ENCODE data around the gene SRRM3. TPM values are rescaled to one million over a fixed set of nuclear protein-coding genes. Genes with fewer than 3 reads are reported as not detected.

Gene SRRM3
- total and polyA plus RNA-seq, 9 of the 15 experiments (the other 6 are each of a cell fraction or from before 2014, with no cell fraction given) = 0.04 to 0.91 (median 0.46) TPM; not detected in 2

GRCh38 chr7:76191783-76192240 is 9.9 kb upstream of the SRRM3 start (continued):
- TF ChIP-seq, protein P1, sequence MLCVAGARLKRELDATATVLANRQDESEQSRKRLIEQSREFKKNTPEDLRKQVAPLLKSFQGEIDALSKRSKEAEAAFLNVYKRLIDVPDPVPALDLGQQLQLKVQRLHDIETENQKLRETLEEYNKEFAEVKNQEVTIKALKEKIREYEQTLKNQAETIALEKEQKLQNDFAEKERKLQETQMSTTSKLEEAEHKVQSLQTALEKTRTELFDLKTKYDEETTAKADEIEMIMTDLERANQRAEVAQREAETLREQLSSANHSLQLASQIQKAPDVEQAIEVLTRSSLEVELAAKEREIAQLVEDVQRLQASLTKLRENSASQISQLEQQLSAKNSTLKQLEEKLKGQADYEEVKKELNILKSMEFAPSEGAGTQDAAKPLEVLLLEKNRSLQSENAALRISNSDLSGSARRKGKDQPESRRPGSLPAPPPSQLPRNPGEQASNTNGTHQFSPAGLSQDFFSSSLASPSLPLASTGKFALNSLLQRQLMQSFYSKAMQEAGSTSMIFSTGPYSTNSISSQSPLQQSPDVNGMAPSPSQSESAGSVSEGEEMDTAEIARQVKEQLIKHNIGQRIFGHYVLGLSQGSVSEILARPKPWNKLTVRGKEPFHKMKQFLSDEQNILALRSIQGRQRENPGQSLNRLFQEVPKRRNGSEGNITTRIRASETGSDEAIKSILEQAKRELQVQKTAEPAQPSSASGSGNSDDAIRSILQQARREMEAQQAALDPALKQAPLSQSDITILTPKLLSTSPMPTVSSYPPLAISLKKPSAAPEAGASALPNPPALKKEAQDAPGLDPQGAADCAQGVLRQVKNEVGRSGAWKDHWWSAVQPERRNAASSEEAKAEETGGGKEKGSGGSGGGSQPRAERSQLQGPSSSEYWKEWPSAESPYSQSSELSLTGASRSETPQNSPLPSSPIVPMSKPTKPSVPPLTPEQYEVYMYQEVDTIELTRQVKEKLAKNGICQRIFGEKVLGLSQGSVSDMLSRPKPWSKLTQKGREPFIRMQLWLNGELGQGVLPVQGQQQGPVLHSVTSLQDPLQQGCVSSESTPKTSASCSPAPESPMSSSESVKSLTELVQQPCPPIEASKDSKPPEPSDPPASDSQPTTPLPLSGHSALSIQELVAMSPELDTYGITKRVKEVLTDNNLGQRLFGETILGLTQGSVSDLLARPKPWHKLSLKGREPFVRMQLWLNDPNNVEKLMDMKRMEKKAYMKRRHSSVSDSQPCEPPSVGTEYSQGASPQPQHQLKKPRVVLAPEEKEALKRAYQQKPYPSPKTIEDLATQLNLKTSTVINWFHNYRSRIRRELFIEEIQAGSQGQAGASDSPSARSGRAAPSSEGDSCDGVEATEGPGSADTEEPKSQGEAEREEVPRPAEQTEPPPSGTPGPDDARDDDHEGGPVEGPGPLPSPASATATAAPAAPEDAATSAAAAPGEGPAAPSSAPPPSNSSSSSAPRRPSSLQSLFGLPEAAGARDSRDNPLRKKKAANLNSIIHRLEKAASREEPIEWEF (CRISPR knock-in tag; IDR thresholded peaks at IDR 0.05) = no peak
- TF ChIP-seq MXD1 (CRISPR knock-in tag; IDR thresholded peaks at IDR 0.05; ENCODE audit: borderline replicate concordance, poor library complexity, severe bottlenecking) (no peak), ZNF274 (IDR thresholded peaks at IDR 0.05; ENCODE audit: borderline replicate concordance, low read depth, low read length) (no peak), ZNF507 (tag; conservative IDR thresholded peaks at IDR 0.05) (no peak), HDAC3 (IDR thresholded peaks at IDR 0.05; ENCODE audit: borderline replicate concordance, partially characterized antibody) (no peak), ZFP36 (IDR thresholded peaks at IDR 0.05; ENCODE audit: low read depth, low read length, partially characterized antibody) (no peak), TCF3 (CRISPR knock-in tag; IDR thresholded peaks at IDR 0.05) (no peak), NELFE (IDR thresholded peaks at IDR 0.05; ENCODE audit: insufficient read depth, insufficient read length) (no peak), HBP1 (CRISPR knock-in tag; IDR thresholded peaks at IDR 0.05) (no peak), CXXC5 (CRISPR knock-in tag; IDR thresholded peaks at IDR 0.05) (no peak), CBX1 (IDR thresholded peaks at IDR 0.05; ENCODE audit: low read depth) (peak; percentile 76; the same call in 1 of the 2 replicates), ETV1 (tag; conservative IDR thresholded peaks at IDR 0.05; ENCODE audit: low read depth) (no peak), CBX5 (IDR thresholded peaks at IDR 0.05; ENCODE audit: borderline replicate concordance, low read depth) (peak; percentile 87; the same call in 1 of the 2 replicates), PTTG1 (tag; IDR thresholded peaks at IDR 0.05; ENCODE audit: low read depth) (no peak), ZNF764 (CRISPR knock-in tag; IDR thresholded peaks at IDR 0.05; ENCODE audit: low read depth) (no peak), MXI1 (IDR thresholded peaks at IDR 0.05; ENCODE audit: low read depth, low read length) (no peak), BDP1 (IDR thresholded peaks at IDR 0.05; ENCODE audit: insufficient read depth, insufficient read length) (no peak)
- TF ChIP-seq, protein P2, sequence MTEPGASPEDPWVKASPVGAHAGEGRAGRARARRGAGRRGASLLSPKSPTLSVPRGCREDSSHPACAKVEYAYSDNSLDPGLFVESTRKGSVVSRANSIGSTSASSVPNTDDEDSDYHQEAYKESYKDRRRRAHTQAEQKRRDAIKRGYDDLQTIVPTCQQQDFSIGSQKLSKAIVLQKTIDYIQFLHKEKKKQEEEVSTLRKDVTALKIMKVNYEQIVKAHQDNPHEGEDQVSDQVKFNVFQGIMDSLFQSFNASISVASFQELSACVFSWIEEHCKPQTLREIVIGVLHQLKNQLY (CRISPR knock-in tag; conservative IDR thresholded peaks at IDR 0.05) = no peak
- TF ChIP-seq, protein P3, sequence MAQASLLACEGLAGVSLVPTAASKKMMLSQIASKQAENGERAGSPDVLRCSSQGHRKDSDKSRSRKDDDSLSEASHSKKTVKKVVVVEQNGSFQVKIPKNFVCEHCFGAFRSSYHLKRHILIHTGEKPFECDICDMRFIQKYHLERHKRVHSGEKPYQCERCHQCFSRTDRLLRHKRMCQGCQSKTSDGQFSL (CRISPR knock-in tag; IDR thresholded peaks at IDR 0.05) = no peak
- TF ChIP-seq, protein P3 (tag; IDR thresholded peaks at IDR 0.05) = no peak

All from K562 (cell line).